ENCODE results near the gene SMARCA1. TPM values are rescaled to one million over a fixed set of nuclear protein-coding genes. Genes with fewer than 3 reads are reported as not detected.
"Not testable (repeated sequence)": the region's sequence is repeated elsewhere in the genome, so short reads cannot be mapped to it uniquely, and the experiment has no call there.

SMARCA1 gene
- total and polyA plus RNA-seq, 4 donors: 7.8 to 104 (median 15.7) TPM

GRCh38 chrX:129566073-129566472 is 42.8 kb upstream of the SMARCA1 start:
- Histone ChIP-seq H3K9ac (ENCODE audit: insufficient read depth in 1 of 2, low read length in 2 of 2) (no peak overlapping the region), H3K9me3 (ENCODE audit: control insufficient read depth in 4 of 4, insufficient read depth in 3 of 4, low read length in 3 of 4) (no peaks in the 10 kb centered on the region), H3K4me1 (ENCODE audit: control insufficient read depth in 5 of 5, insufficient read depth in 5 of 5, low read length in 5 of 5) (peaks cover 0 to 21% (median 0%) of the 10 kb centered on the region in 5 donors), H3K4me3 (no peak overlapping the region), H3K36me3 (ENCODE audit: control insufficient read depth in 4 of 4, insufficient read depth in 4 of 4, low read length in 4 of 4) (peaks cover 2 to 15% (median 5%) of the 10 kb centered on the region in 4 donors), H3K27ac (ENCODE audit: low read depth in 1 of 2, low read length in 1 of 2) (no peak overlapping the region), H3K27me3 (ENCODE audit: control insufficient read depth in 3 of 3, insufficient read depth in 3 of 3, low read length in 2 of 3) (peaks cover 0 to 6% (median 0%) of the 10 kb centered on the region in 3 donors)
- no peak for ATAC-seq (ENCODE audit: insufficient read depth, low FRiP score)
- 5 to 7% methylated on average over 1 of the region's 1 CpG for WGBS, 2 donors
- TF ChIP-seq CTCF (IDR thresholded peaks at IDR 0.05; ENCODE audit: control extremely low read depth, extremely low read depth): no peak
- peak; percentile 14 to 76 (median 47) for DNase-seq

- ATAC-seq (ENCODE audit: insufficient read depth, low FRiP score) (no peak), DNase-seq (peak; percentile 76 to 88 (median 87))
Measured at GRCh38 chrX:129565046-129565650, 41.9 kb upstream of the SMARCA1 start.

GRCh38 chrX:129564345-129564744 is 41.1 kb upstream of the SMARCA1 start:
- H3K27me3 ChIP-seq (ENCODE audit: control insufficient read depth in 3 of 3, insufficient read depth in 3 of 3, low read length in 2 of 3); H3K9ac ChIP-seq (ENCODE audit: insufficient read depth in 1 of 2, low read length in 2 of 2); H3K9me3 ChIP-seq (ENCODE audit: control insufficient read depth in 4 of 4, insufficient read depth in 3 of 4, low read length in 3 of 4); H3K36me3 ChIP-seq (ENCODE audit: control insufficient read depth in 4 of 4, insufficient read depth in 4 of 4, low read length in 4 of 4); H3K4me3 ChIP-seq; DNase-seq; H3K27ac ChIP-seq (ENCODE audit: low read depth in 1 of 2, low read length in 1 of 2); ATAC-seq (ENCODE audit: insufficient read depth, low FRiP score): not testable (repeated sequence)
- H3K4me1 ChIP-seq (ENCODE audit: control insufficient read depth in 5 of 5, insufficient read depth in 5 of 5, low read length in 5 of 5): peaks cover 0 to 21% (median 0%) of the 10 kb centered on the region in 5 donors
- 95 to 100% methylated on average over 1 to 4 of the region's 5 CpGs for WGBS, 2 donors

More at GRCh38 chrX:129565046-129565650, 41.9 kb upstream of the SMARCA1 start:
- no peak for TF ChIP-seq CTCF (IDR thresholded peaks at IDR 0.05; ENCODE audit: control extremely low read depth, extremely low read depth)
- Histone ChIP-seq H3K4me1 (ENCODE audit: control insufficient read depth in 5 of 5, insufficient read depth in 5 of 5, low read length in 5 of 5) (peaks cover 0 to 21% (median 0%) of the 10 kb centered on the region in 5 donors), H3K4me3 (no peak overlapping the region), H3K9ac (ENCODE audit: insufficient read depth in 1 of 2, low read length in 2 of 2) (no peak overlapping the region), H3K27ac (ENCODE audit: low read depth in 1 of 2, low read length in 1 of 2) (no peak overlapping the region), H3K27me3 (ENCODE audit: control insufficient read depth in 3 of 3, insufficient read depth in 3 of 3, low read length in 2 of 3) (peaks cover 0 to 6% (median 0%) of the 10 kb centered on the region in 3 donors), H3K36me3 (ENCODE audit: control insufficient read depth in 4 of 4, insufficient read depth in 4 of 4, low read length in 4 of 4) (peaks cover 0 to 12% (median 5%) of the 10 kb centered on the region in 4 donors), H3K9me3 (ENCODE audit: control insufficient read depth in 4 of 4, insufficient read depth in 3 of 4, low read length in 3 of 4) (no peaks in the 10 kb centered on the region)
- WGBS, 2 donors: 30 to 31% methylated on average over 3 of the region's 3 CpGs

GRCh38 chrX:129561453-129561852 is 38.2 kb upstream of the SMARCA1 start:
- Histone ChIP-seq H3K27ac (ENCODE audit: low read depth in 1 of 2, low read length in 1 of 2) (no peak overlapping the region), H3K9ac (ENCODE audit: insufficient read depth in 1 of 2, low read length in 2 of 2) (no peak overlapping the region), H3K4me1 (ENCODE audit: control insufficient read depth in 5 of 5, insufficient read depth in 5 of 5, low read length in 5 of 5) (peaks cover 0 to 16% (median 0%) of the 10 kb centered on the region in 5 donors), H3K9me3 (ENCODE audit: control insufficient read depth in 4 of 4, insufficient read depth in 3 of 4, low read length in 3 of 4) (no peaks in the 10 kb centered on the region), H3K27me3 (ENCODE audit: control insufficient read depth in 3 of 3, insufficient read depth in 3 of 3, low read length in 2 of 3) (no peaks in the 10 kb centered on the region), H3K36me3 (ENCODE audit: control insufficient read depth in 4 of 4, insufficient read depth in 4 of 4, low read length in 4 of 4) (peaks cover 0 to 6% (median 5%) of the 10 kb centered on the region in 4 donors), H3K4me3 (no peak overlapping the region)
- 56 to 81% methylated on average over 3 of the region's 3 CpGs for WGBS, 2 donors
- ATAC-seq (ENCODE audit: insufficient read depth, low FRiP score) (no peak), DNase-seq (no peak)
- no peak for TF ChIP-seq CTCF (IDR thresholded peaks at IDR 0.05; ENCODE audit: control extremely low read depth, extremely low read depth)
